Epithelial cell of esophagus (primary cell): ENCODE results near the gene SNCB.
"Not testable (repeated sequence)": the region's sequence is repeated elsewhere in the genome, so short reads cannot be mapped to it uniquely, and the experiment has no call there.

Experiments
- DNase-seq: peaks from one replicate; pipeline ENCODE4 v3.0.0; 2010; ENCODE audit warnings: low read depth
- H3K4me3 ChIP-seq: 2 replicates; pipeline ENCODE4 v1.5.1; 2011; ENCODE audit warnings: mild to moderate bottlenecking, low read length, control low read depth
- TF ChIP-seq, protein P1 (sequence below): IDR thresholded peaks from 2 replicates; pipeline ENCODE4 v1.5.1; 2011; ENCODE audit warnings: low read depth, mild to moderate bottlenecking, low read length, control low read depth, inconsistent platforms; ENCODE audit not compliant: insufficient read depth; ENCODE audit errors: missing control alignments

The SNCB gene

DNA sequence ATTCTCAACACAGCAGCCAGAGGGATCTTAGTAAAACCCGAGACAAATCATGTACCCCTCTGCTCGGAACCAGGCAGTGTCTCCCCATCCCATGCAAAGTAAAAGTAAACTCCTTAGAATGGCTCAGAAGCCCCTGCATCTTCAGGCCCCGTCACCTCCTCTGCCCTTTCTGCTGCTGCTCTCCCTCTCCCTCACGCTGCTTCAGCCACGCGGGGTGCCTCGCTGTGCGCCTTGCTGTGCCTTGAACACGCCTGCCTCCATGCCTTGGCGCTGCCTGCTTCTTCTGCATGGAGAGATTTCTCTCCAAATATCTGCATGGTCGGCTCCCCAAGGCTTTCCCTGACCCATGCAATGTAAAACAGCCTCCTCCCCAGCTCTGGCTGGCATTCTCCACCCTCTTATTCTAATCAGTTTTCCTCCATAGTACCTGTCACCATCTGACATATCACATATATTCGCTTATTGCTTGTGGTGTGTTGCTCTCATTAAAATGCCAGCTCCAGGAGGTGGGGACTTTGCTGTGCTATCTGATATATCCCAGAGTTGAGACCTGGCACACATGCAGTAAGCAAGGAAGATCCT, 28.3 kb downstream of the SNCB start:
- no peak for DNase-seq
- TF ChIP-seq, protein P1, sequence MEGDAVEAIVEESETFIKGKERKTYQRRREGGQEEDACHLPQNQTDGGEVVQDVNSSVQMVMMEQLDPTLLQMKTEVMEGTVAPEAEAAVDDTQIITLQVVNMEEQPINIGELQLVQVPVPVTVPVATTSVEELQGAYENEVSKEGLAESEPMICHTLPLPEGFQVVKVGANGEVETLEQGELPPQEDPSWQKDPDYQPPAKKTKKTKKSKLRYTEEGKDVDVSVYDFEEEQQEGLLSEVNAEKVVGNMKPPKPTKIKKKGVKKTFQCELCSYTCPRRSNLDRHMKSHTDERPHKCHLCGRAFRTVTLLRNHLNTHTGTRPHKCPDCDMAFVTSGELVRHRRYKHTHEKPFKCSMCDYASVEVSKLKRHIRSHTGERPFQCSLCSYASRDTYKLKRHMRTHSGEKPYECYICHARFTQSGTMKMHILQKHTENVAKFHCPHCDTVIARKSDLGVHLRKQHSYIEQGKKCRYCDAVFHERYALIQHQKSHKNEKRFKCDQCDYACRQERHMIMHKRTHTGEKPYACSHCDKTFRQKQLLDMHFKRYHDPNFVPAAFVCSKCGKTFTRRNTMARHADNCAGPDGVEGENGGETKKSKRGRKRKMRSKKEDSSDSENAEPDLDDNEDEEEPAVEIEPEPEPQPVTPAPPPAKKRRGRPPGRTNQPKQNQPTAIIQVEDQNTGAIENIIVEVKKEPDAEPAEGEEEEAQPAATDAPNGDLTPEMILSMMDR: no peak

DNA sequence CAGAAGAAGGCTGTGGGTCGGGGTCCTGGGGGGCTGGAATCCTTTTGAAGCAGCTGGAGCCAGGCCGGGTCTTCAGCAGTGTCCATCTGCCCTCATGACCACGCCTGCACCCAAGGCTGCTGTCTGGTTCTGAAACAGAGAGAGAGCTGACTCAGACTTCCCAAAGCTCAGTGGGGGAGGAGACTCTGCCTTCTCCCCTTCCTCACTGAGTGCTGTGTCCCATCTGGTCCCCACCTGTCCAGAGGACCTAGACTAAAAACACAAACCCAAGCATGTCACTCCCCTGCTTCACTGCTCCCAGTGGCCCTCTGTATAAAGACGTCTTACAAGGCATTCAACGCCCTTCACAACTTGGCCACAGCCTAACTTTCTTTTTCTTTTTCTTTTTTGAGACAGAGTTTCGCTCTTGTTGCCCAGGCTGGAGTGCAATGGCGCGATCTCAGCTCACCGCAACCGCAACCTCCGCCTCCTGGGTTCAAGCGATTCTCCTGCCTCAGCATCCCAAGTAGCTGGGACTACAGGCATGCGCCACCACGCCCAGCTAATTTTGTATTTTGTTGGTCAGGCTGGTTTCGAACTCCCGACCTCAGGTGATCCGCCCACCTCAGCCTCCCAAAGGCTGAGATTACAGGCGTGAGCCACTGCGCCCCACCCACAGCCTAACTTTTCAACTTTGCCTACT, 30.4 kb downstream of the SNCB start:
- not testable (repeated sequence) for DNase-seq

More for the DNA sequence above, 28.3 kb downstream of the SNCB start:
- H3K4me3 ChIP-seq: no peak overlapping the region

DNA sequence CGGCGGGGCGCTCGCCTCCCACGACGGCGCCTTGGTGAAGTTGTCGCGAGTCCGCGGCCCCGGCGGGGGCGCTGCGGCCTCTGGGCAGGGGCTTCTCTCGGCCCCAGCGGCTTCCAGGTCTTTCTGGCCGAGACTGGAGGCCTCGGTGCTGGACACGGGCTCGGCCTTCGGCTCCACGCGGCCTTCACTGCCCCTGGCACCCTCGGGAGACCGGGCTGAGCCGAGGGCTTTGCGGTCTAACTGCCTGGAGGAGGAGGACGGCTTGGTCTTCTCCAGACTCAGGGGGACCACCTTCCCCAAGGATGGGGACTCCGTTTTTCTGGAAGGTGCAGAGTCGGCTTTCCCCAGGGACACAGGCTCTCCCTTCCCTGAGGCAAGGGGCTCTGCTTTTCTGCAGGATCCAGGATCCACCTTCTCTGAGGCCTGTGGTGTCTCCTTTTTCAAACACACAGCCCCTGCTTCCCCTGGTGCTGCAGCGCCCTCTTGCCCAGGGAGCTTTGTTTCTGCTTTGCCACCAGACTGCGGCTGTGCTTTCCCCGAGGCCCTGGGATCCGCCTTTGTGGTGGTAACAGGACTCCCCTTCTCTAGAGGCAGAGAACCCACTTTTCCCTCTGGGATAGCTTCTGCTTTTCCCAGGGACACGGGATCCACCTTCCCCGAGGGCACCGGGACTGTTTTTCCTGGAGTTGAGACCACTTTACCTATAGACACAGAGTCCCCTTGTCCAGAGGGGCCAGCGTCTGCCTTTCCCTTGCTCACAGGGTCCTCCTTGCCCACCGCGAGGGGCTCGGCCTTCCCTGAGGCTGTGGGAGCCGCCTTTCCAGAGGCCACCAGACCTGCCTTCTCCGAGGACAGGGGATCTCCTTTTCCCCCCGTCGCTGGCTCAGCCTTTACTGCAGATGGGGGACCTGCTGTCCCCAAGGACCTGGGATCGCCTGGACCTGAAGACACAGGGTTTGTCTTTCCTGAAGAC, 32.6 kb downstream of the SNCB start:
- TF ChIP-seq, protein P1: no peak
- no peak for DNase-seq
- no peak overlapping the region for H3K4me3 ChIP-seq

More for the DNA sequence above, 30.4 kb downstream of the SNCB start:
- not testable (repeated sequence) for H3K4me3 ChIP-seq

DNA sequence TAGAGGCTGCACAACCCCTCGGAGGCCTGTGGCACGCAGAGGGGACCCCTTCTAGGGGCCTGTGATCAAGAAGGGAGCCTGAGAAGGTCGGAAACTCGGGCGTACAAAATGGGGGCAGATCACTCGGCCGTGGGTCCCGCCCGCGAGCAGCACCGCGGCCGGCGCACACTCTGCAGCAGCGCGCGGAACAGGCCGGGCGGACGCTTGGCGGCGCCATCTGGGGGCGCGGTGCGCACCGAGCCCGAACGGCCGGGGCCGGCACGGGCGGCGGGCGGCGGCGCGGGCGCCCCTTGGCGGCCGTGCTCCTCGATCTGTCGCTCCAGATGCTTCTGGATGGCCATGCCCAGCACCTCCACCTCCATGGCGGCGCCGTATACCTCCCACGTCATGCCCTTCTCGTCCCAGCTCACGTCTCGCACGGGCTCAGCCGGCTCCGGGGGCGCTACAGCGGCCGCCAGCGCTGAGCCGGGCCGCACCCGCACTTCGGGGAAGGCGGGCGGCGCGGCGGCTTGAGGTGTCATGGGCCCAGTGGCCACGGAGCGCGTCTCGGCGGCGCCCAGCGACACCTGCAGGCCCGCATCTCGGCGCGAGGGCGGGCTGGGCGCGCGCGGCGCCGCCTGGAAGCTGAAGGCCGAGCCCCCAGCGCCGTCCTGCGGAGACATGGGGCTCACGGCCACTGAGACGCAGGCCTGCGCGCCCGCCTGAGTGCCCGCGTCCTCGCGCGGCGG, 33.5 kb downstream of the SNCB start:
- H3K4me3 ChIP-seq: peak overlapping the region; percentile 18
- DNase-seq: peak; percentile 58
- TF ChIP-seq, protein P1: no peak

DNA sequence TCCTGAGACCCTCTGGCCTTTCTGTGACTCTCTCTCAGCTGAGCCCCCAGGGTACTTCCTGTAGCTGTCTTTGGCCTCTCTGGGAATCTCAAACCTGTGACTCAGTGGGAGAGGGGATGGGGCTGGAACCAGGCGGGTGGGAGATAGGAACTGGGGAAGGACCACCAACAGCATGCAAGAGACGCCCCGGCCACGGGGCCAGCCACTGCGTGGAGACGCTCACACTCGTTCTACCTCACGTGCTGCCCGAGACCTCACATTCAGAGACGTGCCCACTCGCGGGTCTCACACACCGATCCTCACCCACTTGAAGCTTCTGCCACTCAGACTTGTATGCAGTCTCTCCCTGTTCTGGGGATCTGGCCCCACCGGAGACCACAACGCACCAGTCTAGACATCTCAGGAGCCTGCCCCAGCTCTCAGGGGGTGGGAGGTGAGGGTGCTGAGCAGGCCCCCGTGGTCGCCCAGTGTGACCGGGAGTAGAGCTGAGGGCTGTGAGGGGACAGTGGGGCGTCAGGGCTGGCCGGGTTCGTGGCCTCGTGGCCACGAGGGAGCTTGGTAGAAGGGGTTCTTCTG, 34.2 kb downstream of the SNCB start:
- DNase-seq: no peak
- TF ChIP-seq, protein P1: no peak
- no peak overlapping the region for H3K4me3 ChIP-seq

DNA sequence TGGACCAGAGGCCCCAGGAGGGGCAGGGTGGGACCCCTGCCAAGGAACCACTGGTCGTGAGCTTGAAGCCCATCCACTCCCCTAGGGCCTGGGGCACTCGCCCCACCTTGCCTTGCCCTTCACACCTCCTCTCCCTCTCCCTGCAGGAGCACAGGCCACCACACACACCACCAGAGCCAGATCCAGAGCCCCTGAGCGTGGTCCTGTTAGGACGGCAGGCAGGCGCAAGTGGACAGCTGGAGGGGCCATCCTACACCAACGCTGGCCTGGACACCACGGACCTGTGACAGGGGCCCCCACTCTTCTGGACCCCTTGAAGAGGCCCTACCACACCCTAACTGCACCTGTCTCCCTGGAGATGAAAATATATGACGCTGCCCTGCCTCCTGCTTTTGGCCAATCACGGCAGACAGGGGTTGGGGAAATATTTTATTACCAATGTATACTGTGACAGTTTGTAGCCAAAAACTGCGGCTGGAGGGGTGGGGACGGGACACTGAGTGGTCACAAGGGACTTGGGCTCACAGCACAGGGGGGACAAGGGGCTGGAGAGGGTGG, 34.9 kb downstream of the SNCB start:
- no peak for DNase-seq
- TF ChIP-seq, protein P1: no peak
- no peak overlapping the region for H3K4me3 ChIP-seq
